GM18867 (cell line): ENCODE measurements around the gene RIPOR2.

Experiments used
- ATAC-seq: cut with Tn5 transposase; IDR thresholded peaks from one replicate; pipeline ENCODE4 v1.9.1; 2021; ENCODE audit warnings: mild to moderate bottlenecking, moderate library complexity; ENCODE audit not compliant: unreplicated experiment

RIPOR2 gene

GRCh38 chr6:24824142-24824938, 111.4 kb downstream of the RIPOR2 start:
- ATAC-seq, result no peak

- ATAC-seq, result no peak
Measured at GRCh38 chr6:24823185-24823584, 112.6 kb downstream of the RIPOR2 start.

- no peak for ATAC-seq
Measured at GRCh38 chr6:24822696-24823095, 113.1 kb downstream of the RIPOR2 start.

GRCh38 chr6:24821860-24822444, 113.8 kb downstream of the RIPOR2 start:
- ATAC-seq, result no peak

- no peak for ATAC-seq
Measured at GRCh38 chr6:24818346-24818745, 117.4 kb downstream of the RIPOR2 start.

GRCh38 chr6:24809728-24810127, 126.0 kb downstream of the RIPOR2 start:
- no peak for ATAC-seq

- no peak for ATAC-seq
Measured at GRCh38 chr6:24807584-24807983, 128.2 kb downstream of the RIPOR2 start.

- no peak for ATAC-seq
Measured at GRCh38 chr6:24802271-24803059, 133.3 kb downstream of the RIPOR2 start.

- no peak for ATAC-seq
Measured at GRCh38 chr6:24799541-24799915, 136.2 kb downstream of the RIPOR2 start.

GRCh38 chr6:24798740-24799540, 136.8 kb downstream of the RIPOR2 start, which contains the start of gene ARMH2:
Gene ARMH2, minus strand, starts transcription at chr6:24798917. Its CDS starts 60 bp downstream, at chr6:24798857.
- no peak for ATAC-seq

GRCh38 chr6:24797596-24798216, 138.1 kb downstream of the RIPOR2 start:
- ATAC-seq, result no peak

- ATAC-seq, result no peak
Measured at GRCh38 chr6:24796616-24797290, 139.0 kb downstream of the RIPOR2 start.

- ATAC-seq, result no peak
Measured at GRCh38 chr6:24795106-24795505, 140.7 kb downstream of the RIPOR2 start.

GRCh38 chr6:24788031-24788665, 147.6 kb downstream of the RIPOR2 start:
- ATAC-seq, result no peak

- ATAC-seq, result no peak
Measured at GRCh38 chr6:24780206-24780605, 155.6 kb downstream of the RIPOR2 start.

- ATAC-seq, result no peak
Measured at GRCh38 chr6:24779416-24780016, 156.2 kb downstream of the RIPOR2 start.

GRCh38 chr6:24778878-24779277, 156.9 kb downstream of the RIPOR2 start:
- no peak for ATAC-seq

- no peak for ATAC-seq
Measured at GRCh38 chr6:24778121-24778520, 157.6 kb downstream of the RIPOR2 start.

GRCh38 chr6:24777227-24777626, 158.5 kb downstream of the RIPOR2 start:
- no peak for ATAC-seq
